ENCODE data around the gene MPP3.

- TF ChIP-seq POLR2AphosphoS5 (IDR thresholded peaks at IDR 0.05; ENCODE audit: borderline replicate concordance, low read depth, low read length) (no peak), EZH2 (IDR thresholded peaks at IDR 0.05) (no peak)
These were observed 49.0 kb upstream of the MPP3 start for GRCh38 chr17:43881758-43882505.

Measured in SK-N-MC (cell line).